GM12864 (cell line): ENCODE results near the gene SH3PXD2A.
"Not testable (repeated sequence)": the region's sequence is repeated elsewhere in the genome, so short reads cannot be mapped to it uniquely, and the experiment has no call there.

Experiments used
- DNase-seq: peaks from one replicate; pipeline ENCODE4 v3.0.0-alpha.2; 2011; ENCODE audit warnings: low read depth
- H3K4me3 ChIP-seq: 2 replicates; pipeline ENCODE4 v1.5.1; 2011; ENCODE audit warnings: mild to moderate bottlenecking, low read depth, low read length, control low read depth
- TF ChIP-seq, protein P1 (sequence below): IDR thresholded peaks from 2 replicates; pipeline ENCODE4 v1.5.1; 2011; ENCODE audit warnings: low read depth, mild to moderate bottlenecking, moderate library complexity, low read length, control low read depth, inconsistent platforms; ENCODE audit errors: missing control alignments

SH3PXD2A gene

DNA sequence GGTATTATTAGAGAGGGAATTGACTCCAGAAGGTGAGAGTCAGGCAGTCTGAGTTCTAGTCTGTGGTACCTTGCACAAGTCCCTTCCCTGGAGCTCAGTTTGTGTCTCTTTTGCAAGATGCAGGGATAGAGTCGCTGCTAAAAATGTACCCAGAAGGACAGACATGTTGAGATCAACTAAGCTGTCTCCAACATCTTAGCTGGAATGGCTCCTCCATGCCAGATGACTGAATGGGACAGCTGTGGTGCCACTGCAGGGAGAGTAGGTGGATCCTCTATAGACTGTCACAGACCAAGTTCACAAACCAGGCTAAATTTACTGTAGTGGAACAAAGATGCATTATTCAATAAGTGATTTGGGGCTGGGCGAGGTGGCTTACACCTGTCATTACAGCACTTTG lies 241.8 kb downstream of the SH3PXD2A start:
- TF ChIP-seq, protein P1, sequence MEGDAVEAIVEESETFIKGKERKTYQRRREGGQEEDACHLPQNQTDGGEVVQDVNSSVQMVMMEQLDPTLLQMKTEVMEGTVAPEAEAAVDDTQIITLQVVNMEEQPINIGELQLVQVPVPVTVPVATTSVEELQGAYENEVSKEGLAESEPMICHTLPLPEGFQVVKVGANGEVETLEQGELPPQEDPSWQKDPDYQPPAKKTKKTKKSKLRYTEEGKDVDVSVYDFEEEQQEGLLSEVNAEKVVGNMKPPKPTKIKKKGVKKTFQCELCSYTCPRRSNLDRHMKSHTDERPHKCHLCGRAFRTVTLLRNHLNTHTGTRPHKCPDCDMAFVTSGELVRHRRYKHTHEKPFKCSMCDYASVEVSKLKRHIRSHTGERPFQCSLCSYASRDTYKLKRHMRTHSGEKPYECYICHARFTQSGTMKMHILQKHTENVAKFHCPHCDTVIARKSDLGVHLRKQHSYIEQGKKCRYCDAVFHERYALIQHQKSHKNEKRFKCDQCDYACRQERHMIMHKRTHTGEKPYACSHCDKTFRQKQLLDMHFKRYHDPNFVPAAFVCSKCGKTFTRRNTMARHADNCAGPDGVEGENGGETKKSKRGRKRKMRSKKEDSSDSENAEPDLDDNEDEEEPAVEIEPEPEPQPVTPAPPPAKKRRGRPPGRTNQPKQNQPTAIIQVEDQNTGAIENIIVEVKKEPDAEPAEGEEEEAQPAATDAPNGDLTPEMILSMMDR: no peak
- DNase-seq: no peak
- no peak overlapping the region for H3K4me3 ChIP-seq

DNA sequence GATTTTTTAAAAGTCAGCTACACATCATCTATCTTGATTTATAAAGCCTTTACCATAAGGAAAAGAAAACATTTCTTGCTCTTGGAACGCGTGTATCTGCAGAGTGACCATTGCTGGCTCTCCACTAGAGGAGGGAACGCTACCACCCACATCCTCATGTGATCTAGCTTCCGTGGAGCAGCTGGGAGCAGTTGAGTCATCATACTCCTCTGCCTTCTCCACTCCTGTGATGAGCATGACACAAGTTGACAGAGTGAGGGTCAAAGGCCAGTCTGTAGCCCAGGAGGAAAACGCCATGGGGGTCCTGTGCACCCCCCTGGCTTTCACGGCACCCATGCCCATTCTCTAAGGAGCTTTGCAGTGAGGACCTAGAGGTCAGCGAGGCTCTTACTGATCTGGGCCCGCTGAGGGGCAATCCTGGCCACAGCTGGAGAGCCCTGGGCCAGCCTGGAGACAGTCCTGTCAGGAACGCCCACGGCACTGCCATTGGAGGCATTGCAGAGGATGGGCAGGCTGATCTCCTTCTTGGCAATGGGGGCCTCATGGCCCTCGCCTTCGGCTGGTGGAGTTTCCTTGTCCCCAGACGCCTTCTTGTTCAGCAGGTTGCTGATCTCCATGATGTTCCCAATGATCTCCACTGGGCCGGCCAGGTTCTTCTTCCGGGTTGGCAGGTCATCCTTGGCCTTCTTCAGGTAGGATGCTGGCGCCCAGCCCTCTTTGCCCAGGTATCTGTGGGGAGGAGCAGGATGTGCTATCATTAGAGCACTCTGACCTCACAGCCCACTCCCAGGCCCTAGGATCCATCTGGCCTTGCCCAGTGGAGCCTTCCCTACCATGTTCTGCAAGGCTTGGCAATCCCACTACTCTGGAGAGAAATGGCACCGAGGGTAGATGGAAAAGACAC lies 242.7 kb downstream of the SH3PXD2A start:
- TF ChIP-seq, protein P1: no peak
- DNase-seq: no peak
- H3K4me3 ChIP-seq: no peak overlapping the region

DNA sequence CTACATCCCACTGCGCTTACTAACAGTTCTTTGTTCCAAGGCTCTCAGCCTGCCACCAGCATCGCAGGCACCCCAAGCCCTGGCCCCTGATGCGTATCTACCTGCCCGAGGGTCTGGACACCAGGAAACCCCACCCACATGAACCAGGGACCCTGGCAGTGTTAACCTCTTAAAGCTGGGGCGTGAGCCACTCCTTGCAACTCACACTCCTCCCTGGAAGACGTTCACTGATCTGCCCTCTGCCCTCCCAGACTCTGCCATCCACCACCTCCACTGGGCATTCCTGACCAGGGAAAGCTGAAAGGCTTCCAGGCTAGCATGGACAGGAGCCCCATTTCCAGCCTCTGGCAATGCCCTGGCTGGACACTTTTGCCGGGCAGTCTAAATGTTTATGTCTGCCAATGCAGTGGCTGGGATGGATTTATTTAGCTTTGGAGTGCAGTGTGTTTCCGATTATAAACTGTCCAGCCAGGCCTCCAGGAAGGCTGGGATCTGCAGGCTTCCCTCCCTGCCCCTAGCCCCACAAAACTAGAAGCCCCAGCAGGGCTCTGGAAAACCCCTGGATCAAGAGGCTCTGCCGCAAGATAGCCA lies 244.4 kb downstream of the SH3PXD2A start:
- DNase-seq: no peak
- H3K4me3 ChIP-seq: no peak overlapping the region
- TF ChIP-seq, protein P1: no peak

DNA sequence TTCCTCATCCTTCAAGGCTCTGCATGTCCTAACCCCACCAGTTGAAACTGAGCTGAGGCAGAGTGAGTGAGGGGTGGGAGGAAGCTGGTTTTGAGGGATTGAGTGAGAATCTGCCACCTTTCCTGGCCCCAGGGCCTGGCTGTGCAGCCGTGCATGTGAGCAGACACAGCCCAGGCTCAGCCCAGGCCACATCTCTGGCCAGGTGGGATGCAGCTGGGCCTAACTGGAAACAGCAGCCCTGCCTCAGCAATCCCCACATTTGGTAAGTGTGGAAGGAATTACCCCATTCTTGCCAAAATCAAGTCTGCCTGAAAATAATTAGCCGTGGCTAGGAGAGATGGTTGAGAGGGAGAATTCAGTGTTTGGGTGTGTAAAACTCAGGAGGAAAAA lies 245.3 kb downstream of the SH3PXD2A start:
- H3K4me3 ChIP-seq: no peak overlapping the region
- TF ChIP-seq, protein P1: no peak
- DNase-seq: no peak

DNA sequence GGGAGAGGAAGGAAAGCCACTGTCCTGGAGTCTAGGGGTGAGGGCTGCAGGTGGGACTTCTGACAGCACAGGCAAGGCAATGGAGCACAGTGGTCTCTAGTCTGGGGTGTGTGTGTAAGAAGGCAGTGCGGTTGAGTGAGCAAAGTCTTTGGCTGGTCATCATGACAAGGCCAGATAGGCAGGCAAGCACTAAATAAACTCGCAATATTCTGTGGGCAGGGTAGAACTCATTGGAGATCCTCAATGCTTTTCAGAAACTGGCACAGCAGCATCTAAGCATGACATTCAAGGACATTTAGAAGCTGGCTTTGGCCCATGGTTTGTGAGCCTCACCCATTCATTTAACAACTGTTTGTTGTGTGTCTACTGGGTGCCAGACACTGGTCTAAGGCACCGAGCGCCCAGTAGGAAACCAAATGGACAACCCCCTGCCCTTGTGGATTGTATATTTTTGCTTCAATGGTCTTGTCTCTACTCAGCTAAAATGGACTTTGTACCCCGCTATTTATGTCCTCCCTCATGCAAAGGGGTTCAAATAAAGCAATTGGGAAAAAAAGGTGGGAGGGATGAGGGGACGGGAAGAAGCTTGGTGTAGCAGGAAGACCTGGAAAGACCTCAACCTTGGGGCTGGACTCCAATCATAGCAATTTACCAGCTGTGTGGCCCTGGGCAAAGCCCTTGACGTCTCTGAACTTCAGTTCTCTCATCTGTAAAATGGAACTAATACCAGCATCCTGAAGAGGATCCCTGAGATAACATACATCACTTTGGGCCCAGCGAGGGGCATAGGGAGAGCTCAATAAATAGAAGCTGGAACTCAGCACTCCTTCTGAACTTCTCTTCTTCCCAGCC lies 245.9 kb downstream of the SH3PXD2A start:
- DNase-seq: no peak
- TF ChIP-seq, protein P1: no peak
- no peak overlapping the region for H3K4me3 ChIP-seq

DNA sequence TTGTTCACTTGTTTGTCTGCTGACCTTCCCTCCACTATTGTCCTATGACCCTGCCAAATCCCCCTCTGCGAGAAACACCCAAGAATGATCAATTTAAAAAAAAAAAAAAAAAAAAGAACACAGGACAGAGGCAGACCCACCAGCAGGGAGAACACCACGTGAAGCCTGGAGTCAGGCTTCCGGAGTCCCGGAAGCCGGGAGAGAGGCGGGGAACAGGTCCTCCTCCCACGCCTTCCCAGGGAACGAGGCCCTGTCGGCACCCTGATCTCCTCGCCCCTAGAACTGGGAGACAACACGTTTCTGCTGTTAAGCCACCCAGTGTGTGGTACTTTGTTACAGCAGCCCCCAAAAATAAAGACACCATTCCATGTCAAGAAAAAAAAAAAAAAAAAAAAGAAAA lies 247.3 kb downstream of the SH3PXD2A start:
- not testable (repeated sequence) for DNase-seq, H3K4me3 ChIP-seq

DNA sequence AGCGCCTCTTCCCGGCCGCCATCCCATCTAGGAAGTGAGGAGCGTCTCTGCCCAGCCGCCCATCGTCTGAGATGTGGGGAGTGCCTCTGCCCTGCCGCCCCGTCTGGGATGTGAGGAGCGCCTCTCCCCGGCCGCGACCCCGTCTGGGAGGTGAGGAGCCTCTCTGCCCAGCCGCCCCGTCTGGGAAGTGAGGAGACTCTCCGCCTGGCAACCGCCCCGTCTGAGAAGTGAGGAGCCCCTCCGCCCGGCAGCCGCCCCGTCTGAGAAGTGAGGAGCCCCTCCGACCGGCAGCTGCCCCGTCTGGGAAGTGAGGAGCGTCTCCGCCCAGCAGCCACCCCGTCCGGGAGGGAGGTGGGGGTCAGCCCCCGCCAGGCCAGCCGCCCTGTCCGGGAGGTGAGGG lies 248.3 kb downstream of the SH3PXD2A start:
- DNase-seq, H3K4me3 ChIP-seq: not testable (repeated sequence)

DNA sequence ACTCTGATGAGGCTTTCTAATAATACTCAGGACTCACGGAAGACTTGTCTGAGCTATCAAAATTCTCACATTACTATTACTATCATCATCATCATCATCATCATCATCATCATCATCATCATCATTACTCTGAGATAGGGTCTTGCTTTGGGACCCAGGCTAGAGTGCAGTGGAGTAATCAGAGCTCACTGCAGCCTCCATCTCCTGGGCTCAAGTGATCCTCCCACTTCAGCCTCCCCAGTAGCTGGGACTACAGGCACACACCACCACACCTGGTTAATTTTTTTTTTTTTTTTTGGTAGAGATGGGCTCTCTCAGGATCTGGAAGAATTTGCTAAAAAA lies 249.3 kb downstream of the SH3PXD2A start:
- DNase-seq, H3K4me3 ChIP-seq: not testable (repeated sequence)
